Measurements from ENCODE around the gene ARHGAP28. TPM values are rescaled to one million over a fixed set of nuclear protein-coding genes. Genes with fewer than 3 reads are reported as not detected.

The ARHGAP28 gene
- polyA plus RNA-seq, 1 experiment, result 5.3 TPM

DNA sequence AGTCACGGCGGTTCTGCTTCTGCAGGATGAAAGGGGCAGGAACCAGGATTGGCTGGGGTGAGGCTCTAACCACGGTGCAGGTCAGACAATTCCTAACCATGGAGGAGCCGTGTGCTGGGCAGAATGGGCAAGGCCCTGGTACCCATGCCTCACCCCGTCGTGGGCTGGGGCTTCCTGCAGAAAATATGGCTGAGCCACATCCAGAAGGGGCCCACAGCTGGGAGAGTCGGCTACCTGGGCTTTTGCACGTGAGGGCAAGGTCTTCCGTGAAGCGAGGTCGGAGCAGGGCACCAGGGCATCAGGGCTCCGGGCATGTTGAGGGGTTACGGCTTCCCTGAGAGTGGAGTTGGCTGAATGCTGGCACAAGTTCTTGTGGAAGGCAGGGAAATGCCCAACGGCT is 147.8 kb downstream of the ARHGAP28 start:
- no peak for DNase-seq (ENCODE audit: low read depth)
- H3K4me3 ChIP-seq (ENCODE audit: low read depth, low read length), result no peak overlapping the region
- TF ChIP-seq, protein P1, sequence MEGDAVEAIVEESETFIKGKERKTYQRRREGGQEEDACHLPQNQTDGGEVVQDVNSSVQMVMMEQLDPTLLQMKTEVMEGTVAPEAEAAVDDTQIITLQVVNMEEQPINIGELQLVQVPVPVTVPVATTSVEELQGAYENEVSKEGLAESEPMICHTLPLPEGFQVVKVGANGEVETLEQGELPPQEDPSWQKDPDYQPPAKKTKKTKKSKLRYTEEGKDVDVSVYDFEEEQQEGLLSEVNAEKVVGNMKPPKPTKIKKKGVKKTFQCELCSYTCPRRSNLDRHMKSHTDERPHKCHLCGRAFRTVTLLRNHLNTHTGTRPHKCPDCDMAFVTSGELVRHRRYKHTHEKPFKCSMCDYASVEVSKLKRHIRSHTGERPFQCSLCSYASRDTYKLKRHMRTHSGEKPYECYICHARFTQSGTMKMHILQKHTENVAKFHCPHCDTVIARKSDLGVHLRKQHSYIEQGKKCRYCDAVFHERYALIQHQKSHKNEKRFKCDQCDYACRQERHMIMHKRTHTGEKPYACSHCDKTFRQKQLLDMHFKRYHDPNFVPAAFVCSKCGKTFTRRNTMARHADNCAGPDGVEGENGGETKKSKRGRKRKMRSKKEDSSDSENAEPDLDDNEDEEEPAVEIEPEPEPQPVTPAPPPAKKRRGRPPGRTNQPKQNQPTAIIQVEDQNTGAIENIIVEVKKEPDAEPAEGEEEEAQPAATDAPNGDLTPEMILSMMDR (IDR thresholded peaks at IDR 0.05; ENCODE audit: insufficient read depth, low read depth, low read length), result no peak
- H3K36me3 ChIP-seq (ENCODE audit: control insufficient read depth, insufficient read depth, low read length), result no peaks in the 10 kb centered on the region; the same call in 1 of the 2 replicates
- ChIA-PET CTCF (no interaction called here), POLR2A (no interaction called here)
- peaks cover 4% of the 10 kb centered on the region; the same call in 1 of the 2 replicates for H3K27me3 ChIP-seq (ENCODE audit: control insufficient read depth, insufficient read depth, low read length)

DNA sequence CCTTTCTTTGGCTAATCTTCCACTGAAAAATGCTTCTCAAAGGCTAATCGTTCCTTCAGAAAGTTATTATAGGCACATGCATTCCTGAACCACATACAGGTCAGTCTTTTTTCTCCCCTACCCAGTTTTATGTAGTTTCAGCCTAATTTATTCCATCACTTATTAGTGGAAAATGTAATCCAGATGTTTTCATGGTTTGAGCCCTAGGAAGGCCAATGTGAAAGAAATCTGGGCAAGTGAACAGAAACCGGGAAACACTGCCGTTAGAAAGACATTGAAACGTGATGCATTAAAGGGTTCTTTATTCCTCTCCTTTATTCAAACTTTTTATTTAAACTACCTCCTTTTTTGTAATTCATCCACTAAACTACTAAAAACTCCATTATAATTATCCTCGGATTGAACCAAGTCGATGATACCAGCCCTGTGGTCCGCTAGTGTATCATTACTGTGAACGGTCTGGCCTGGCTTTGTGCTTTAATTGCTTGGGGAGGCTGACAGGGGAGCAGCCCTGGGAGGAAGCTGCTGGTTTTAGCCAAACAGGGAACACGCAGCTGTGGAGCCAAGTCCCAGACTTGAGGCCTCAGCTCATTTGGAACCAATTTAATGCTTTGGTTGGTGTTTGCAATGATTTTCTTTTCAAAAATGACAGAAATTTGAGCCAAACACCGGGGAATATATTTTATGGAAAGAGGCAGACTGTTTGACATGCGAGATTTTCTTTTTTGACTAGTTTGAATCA is 149.2 kb downstream of the ARHGAP28 start:
- H3K4me3 ChIP-seq (ENCODE audit: low read depth, low read length), result no peak overlapping the region
- TF ChIP-seq, protein P1 (IDR thresholded peaks at IDR 0.05; ENCODE audit: insufficient read depth, low read depth, low read length), result no peak
- CTCF ChIA-PET, result no interaction called here
- no peak for DNase-seq (ENCODE audit: low read depth)
- H3K36me3 ChIP-seq (ENCODE audit: control insufficient read depth, insufficient read depth, low read length), result no peaks in the 10 kb centered on the region; the same call in 1 of the 2 replicates
- H3K27me3 ChIP-seq (ENCODE audit: control insufficient read depth, insufficient read depth, low read length), result peaks cover 4% of the 10 kb centered on the region; the same call in 1 of the 2 replicates
- POLR2A ChIA-PET, result interaction anchor here (0.9 kb wide), 1 partner anchor 83 kb away, joined by 3 read pairs; no protein-coding TSS in a partner anchor

DNA sequence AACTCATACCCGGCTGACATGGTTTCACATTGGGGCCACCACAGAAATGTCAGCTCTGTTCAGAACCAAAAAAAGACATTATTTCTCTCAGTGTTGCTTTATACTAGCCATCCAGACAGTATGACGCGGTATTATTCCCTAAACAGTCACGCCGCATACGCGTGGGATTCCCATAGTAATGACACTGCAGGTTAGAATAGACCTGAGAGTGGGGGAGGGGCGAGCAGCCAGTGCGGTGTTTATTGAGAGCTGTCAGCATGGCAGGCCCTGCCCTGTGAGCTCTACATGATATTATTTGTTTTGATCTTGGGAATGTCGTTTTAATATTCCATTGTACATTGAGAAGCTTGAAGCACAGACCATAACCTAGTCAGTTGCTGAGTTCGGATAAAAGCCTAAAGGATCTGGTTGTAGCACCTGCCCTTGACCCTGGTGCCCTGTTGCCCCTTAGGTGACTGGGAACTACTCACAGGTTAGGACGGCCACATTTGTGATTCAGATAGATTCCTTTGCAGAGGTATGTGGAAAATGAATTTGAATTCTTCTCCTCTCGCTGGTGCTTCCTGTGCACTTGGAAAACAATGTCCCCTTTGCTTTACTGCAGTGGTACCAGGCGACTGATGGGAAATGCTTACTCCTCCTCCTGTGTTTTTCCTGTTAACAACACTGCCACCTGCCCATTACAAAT is 150.1 kb downstream of the ARHGAP28 start:
- TF ChIP-seq, protein P1 (IDR thresholded peaks at IDR 0.05; ENCODE audit: insufficient read depth, low read depth, low read length), result no peak
- no peak for DNase-seq (ENCODE audit: low read depth)
- Histone ChIP-seq H3K36me3 (ENCODE audit: control insufficient read depth, insufficient read depth, low read length) (no peaks in the 10 kb centered on the region; the same call in 1 of the 2 replicates), H3K27me3 (ENCODE audit: control insufficient read depth, insufficient read depth, low read length) (peaks cover 3% of the 10 kb centered on the region; the same call in 1 of the 2 replicates), H3K4me3 (ENCODE audit: low read depth, low read length) (no peak overlapping the region)
- ChIA-PET CTCF (no interaction called here), POLR2A (interaction anchor here (0.9 kb wide), 1 partner anchor 84 kb away, joined by 3 read pairs; no protein-coding TSS in a partner anchor)

DNA sequence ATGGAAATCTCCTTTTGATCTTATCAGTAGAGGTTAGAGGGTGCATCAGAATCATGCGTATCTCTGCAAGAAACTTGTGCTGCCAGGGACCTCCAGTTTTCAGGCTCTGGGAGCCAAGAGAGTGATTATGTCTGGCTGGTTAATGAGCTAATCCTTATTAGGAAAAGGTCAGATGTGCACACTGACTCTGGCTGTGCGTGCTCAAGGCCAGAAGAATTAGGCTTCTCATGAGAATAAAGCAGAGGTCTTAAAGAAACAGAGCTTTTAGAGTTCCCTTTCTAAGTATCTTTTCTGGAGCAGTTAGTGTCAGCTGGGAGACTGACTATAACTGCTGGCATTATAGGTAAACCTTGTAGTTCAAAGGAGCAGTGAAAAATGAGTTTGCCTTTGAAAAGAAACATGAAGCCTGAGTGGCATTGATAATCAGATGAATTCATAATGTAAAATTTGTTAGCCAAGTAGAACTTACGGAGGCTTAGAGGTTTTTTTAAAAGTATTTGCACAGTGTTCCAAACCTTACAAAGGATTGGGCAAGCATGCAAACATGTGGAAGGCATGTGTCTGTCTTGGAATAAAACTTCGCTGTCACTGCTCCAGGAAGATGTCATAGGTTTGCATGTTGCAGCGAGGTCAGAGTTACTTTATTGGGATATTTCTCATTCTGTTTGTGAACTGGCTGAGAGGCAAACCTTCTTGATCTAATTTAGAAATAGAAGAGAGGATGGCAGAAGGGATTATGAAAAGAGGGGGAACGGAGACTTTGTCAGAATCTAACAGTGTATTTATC is 151.7 kb downstream of the ARHGAP28 start:
- CTCF ChIA-PET, result interaction anchor here (1.5 kb wide), 1 partner anchor 338 kb away, joined by 7 read pairs; no protein-coding TSS in a partner anchor
- H3K4me3 ChIP-seq (ENCODE audit: low read depth, low read length), result no peak overlapping the region
- POLR2A ChIA-PET, result no interaction called here
- no peaks in the 10 kb centered on the region; the same call in 1 of the 2 replicates for H3K36me3 ChIP-seq (ENCODE audit: control insufficient read depth, insufficient read depth, low read length)
- H3K27me3 ChIP-seq (ENCODE audit: control insufficient read depth, insufficient read depth, low read length), result peaks cover 2% of the 10 kb centered on the region; the same call in 1 of the 2 replicates
- peak; percentile 74 for DNase-seq (ENCODE audit: low read depth)
- TF ChIP-seq, protein P1 (IDR thresholded peaks at IDR 0.05; ENCODE audit: insufficient read depth, low read depth, low read length), result no peak

All from BJ (cell line).